ENCODE data around the gene FGFRL1.
"Not testable (repeated sequence)": the region's sequence is repeated elsewhere in the genome, so short reads cannot be mapped to it uniquely, and the experiment has no call there.

The FGFRL1 gene

GRCh38 chr4:993111-994029 lies 18.1 kb upstream of the FGFRL1 start, which contains the start of gene SLC26A1:
TSS of gene SLC26A1 (minus strand) at chr4:993404. CDS start at chr4:991703, 1,701 bp downstream.
- DNase-seq, result no peak

DNA sequence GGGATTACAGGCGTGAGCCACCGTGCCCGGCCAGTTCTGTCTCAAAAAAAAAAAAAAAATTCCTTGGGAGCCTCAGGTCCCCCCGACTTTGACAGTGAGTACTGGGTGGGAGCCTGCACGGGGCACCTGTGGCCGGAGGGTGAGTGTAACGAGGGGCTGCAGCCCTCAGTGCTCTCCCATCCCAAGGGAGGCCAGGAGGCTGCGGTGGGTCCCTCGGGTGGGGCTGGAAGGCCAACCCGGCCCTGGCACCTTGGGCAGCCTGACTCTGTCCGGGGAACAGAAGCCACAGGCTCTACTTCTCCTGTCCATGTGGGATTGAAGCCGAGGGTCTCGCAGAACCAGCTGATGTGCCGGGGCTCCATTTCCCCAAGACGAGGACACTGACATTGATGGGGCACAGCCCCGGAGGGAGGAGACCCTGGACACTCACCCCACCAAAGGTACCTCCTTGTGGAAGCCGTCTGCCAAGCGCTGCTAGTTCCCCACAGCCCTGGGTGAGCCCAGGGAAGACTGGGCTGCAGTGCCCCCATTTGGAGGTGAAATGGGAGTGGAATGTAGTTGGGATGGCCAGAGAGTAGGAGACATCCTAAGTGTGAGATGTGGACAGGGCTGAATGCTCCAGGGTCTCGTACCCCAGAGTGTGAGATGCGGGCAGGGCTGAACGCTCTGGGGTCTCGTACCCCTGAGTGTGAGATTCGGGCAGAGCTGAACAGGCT lies 16.0 kb upstream of the FGFRL1 start:
- no peak for DNase-seq

- DNase-seq, result no peak
Measured at GRCh38 chr4:996030-996996, 15.1 kb upstream of the FGFRL1 start.

GRCh38 chr4:996997-997374 lies 14.4 kb upstream of the FGFRL1 start:
- no peak for DNase-seq

- DNase-seq, result no peak
Measured at GRCh38 chr4:997375-998071, 13.9 kb upstream of the FGFRL1 start.

DNA sequence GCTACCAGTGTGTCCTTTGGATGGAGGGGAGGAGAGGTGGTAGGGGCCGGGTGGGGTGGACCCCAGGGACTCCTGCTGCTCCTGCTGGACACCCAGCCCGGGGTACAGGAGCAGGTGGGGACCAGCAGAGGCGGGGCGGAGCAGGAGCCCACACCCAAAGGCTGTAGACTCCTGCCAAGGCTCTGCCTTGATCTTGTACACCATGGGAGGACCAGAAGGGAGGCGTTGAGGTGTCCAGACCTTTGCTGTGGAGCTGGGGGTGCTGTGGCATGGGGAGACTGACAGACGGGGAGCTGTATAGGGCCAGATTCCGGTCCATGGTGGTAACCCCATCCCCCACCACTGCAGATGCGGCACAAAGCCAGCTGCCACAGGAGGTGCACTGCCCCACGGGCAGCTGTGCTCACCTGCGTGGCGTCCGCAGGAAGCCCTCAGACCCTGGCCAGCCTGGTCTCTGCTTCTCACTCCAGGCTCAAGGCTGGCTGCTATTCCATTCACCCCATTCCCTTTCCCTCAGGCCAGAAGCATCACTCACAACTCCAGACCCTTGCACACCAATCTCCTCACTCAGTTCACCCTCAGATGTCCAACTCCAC lies 13.2 kb upstream of the FGFRL1 start:
- DNase-seq, result no peak

- not testable (repeated sequence) for DNase-seq
Measured at GRCh38 chr4:999240-999863, 12.1 kb upstream of the FGFRL1 start.

DNA sequence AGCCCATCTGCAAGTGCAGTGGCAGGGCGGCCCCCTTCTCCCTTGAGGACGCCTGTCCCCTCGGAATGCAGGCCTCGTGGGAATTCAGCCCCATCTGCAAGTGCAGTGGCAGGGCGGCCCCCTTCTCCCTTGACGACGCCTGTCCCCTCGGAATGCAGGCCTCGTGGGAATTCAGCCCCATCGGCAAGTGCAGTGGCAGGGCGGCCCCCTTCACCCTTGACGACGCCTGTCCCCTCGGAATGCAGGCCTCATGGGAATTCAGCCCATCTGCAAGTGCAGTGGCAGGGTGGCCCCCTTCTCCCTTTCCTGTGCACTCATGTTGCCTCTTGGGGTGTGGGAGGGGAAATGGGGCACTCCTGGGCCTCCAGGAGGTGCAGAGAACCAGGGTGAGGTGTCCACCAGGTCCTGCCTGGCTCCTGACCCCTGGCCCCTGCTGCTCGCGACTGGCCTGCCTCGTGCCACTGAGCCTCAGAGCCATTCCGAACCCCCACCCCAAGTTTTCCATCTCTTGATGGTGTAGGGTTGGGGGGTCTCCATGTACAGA lies 11.5 kb upstream of the FGFRL1 start:
- no peak for DNase-seq

GRCh38 chr4:1000686-1001260 lies 10.7 kb upstream of the FGFRL1 start:
- DNase-seq, result no peak

DNA sequence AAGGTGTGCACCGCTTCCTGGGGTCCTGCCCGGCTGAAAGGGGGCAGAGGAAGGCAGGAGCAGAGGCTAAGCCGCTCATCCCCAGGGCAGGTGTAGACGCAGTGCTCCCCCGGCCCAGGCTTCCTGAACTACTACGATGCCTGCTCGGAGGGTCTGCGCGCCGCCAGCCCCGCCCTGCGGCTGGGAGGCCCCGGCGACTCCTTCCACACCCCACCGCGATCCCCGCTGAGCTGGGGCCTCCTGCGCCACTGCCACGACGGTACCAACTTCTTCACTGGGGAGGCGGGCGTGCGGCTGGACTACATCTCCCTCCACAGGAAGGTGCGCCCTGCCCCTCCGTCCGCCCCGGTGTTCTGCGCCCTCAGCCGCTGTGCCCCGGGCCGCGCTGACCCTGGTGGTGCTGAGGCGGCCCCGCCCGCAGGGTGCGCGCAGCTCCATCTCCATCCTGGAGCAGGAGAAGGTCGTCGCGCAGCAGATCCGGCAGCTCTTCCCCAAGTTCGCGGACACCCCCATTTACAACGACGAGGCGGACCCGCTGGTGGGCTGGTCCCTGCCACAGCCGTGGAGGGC lies 9.8 kb upstream of the FGFRL1 start:
- no peak for DNase-seq

DNA sequence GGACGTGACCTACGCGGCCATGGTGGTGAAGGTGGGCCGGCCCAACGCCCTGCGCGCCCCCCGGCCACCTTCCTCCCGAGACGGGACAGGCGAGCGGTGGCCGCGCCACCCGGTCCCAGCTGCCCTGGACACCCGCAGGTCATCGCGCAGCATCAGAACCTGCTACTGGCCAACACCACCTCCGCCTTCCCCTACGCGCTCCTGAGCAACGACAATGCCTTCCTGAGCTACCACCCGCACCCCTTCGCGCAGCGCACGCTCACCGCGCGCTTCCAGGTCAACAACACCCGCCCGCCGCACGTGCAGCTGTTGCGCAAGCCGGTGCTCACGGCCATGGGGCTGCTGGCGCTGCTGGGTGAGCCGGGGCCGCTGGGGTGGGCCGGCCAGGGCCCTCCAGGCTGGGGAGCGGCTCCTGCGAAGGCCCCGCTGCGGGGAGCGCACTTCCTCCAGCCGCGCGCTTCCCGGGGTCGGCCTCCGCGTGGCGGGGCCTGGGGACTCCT lies 9.2 kb upstream of the FGFRL1 start:
- no peak for DNase-seq

DNA sequence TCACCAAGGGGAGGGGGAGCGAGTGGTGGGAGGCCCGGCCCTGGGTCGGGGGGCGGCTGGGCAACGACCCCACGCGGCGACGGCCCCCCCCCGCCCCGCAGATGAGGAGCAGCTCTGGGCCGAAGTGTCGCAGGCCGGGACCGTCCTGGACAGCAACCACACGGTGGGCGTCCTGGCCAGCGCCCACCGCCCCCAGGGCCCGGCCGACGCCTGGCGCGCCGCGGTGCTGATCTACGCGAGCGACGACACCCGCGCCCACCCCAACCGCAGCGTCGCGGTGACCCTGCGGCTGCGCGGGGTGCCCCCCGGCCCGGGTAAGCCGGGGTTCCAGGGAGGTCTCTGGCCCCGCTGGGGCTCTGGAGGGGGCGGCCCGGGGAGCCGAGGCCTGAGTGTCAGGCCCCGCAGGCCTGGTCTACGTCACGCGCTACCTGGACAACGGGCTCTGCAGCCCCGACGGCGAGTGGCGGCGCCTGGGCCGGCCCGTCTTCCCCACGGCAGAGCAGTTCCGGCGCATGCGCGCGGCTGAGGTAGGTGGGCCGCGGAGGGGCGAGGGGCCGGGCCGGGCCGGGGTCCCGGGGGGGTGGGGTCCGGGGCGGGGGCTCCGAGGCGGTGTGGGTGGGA lies 8.7 kb upstream of the FGFRL1 start:
- no peak for DNase-seq

- no peak for DNase-seq
Measured at GRCh38 chr4:1003271-1004070, 8.0 kb upstream of the FGFRL1 start.

GRCh38 chr4:1004071-1004418 lies 7.4 kb upstream of the FGFRL1 start:
- no peak for DNase-seq

DNA sequence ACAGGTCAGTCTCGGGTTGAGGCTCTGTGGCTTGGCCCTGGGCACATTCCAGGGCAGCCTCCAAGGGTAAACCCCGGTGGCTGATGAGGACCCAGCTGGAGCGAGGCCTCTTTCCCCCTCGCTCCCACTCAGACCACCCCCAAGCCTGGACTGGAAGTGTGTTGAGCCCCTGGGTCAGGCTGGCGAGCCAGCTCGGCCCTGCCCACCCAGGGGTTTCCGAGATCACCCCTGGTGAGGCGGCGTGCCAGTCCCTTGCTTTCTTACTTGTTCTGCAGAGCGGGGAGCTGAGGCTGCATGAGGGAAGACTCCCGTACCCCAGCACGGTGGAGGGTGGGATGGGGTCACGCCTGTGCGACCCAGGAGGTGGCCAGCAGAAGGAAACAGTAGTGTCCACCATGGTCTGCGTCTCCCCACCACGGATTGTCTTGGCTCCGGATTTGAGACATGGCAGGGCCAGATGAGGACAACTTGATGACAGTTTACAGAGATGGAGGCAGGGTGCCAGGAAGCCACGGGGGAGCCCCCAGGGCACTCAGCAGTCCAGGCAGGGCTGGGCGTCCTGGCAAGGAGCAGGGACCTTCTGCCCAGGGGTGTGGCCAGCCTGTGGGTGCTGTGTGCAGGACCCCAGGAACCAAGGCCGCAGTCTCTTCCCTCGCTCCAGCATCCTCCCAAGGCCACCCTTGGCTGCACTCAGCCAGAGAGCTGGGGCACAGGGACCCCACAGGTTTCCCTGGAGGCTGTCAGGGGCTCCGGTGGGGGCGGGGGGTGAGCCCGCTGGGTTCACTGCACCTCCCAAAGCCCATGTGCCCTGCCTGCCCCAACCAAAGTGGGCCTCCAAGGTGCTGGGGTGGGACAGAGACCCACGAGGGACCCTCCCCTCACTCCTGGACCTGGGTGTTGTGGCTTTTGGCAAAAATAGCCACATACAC lies 6.6 kb upstream of the FGFRL1 start:
- no peak for DNase-seq

DNA sequence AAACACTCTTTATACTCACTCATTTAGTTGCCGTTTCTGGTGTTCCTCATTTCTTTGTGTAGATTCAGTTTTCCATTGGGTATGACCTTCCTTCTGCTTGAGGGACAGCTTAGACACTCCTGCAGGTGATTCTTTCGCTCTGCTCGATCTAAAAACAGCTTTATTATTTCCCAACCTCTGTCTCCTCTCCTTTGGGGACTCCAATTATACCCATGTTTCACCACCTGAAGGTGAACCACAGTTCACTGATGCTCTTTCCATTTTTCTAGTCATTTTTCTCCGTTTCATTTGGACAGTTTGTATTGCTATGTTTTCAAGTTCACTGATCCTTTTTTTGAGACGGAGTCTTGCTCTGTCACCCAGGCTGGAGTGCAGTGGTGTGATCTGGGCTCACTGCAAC lies 4.6 kb upstream of the FGFRL1 start:
- DNase-seq, result no peak

GRCh38 chr4:1008840-1009541 lies 2.4 kb upstream of the FGFRL1 start:
- DNase-seq, result no peak
